Stimulated activated naive CD8-positive, alpha-beta T cell treated with anti-CD3 and anti-CD28 coated beads, Interleukin-15, amount 100 ng/mL, for 72 hours (primary cell): ENCODE measurements around the gene MTX1.
"Not testable (repeated sequence)": the region's sequence is repeated elsewhere in the genome, so short reads cannot be mapped to it uniquely, and the experiment has no call there.

ENCODE experiments used
- ATAC-seq: fragments of 150-1000 bp; cut with Tn5 transposase; 2 replicates; pipeline ENCODE4 v1.10.0; 2021; ENCODE audit warnings: mild to moderate bottlenecking, moderate library complexity
- DNase-seq, 2 donors: peaks; one replicate each; pipeline ENCODE4 v3.0.0; 2021 to 2022
- H3K27ac Mint-ChIP-seq, 2 donors: one replicate each; pipeline ENCODE4 v1.8.0; 2022; ENCODE audit warnings: mild to moderate bottlenecking in 2 of 2, mixed read lengths in 2 of 2, moderate library complexity in 2 of 2
- H3K27me3 Mint-ChIP-seq: one replicate; pipeline ENCODE4 v1.8.0; 2022; ENCODE audit warnings: mixed read lengths
- H3K4me1 Mint-ChIP-seq: one replicate; pipeline ENCODE4 v1.8.0; 2022; ENCODE audit warnings: mild to moderate bottlenecking, mixed read lengths
- H3K4me3 Mint-ChIP-seq, 2 donors: one replicate each; pipeline ENCODE4 v1.8.0; 2022; ENCODE audit warnings: mild to moderate bottlenecking in 2 of 2, mixed read lengths in 2 of 2, moderate library complexity in 1 of 2
- H3K9me3 Mint-ChIP-seq, 2 donors: one replicate each; pipeline ENCODE4 v1.8.0; 2022; ENCODE audit warnings: mixed read lengths in 2 of 2

MTX1 gene

DNA sequence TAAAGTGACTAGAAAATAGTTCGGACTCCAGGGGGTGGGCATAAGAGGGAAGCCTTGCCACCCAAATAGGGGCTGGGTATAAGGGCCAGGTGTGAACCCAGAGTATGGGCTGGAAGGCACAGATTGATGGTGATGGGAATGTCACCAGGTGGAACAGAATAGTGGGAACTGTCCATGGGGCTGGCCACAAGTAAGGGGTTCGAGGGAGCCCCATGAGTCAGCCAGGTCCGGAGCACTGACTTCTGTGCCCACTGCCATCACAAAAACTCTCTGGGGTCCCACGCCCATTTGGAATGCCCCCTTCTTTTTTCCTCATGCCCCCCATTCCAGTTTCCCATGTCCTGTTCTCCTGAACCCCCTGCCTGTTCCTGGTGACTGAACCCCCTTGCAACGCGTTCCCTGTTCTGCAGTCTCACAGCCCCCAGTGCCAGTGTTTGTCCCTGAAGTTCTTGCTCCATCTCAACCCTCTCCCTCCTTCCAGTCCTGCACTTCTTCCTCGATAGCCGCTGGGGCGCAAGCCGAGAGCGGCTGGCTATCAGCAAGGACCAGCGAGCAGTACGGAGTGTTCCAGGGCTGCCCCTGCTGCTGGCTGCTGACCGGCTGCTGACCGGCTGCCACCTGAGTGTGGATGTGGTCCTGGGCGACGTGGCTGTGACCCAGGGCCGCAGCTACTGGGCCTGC, 27.0 kb upstream of the MTX1 start:
- H3K4me1 Mint-ChIP-seq = peaks cover 12% of the 10 kb centered on the region
- H3K27me3 Mint-ChIP-seq = no peaks in the 10 kb centered on the region
- DNase-seq (no peak), ATAC-seq (no peak)
- H3K9me3 Mint-ChIP-seq = no peaks in the 10 kb centered on the region
- H3K4me3 Mint-ChIP-seq = no peak overlapping the region
- no peak overlapping the region for H3K27ac Mint-ChIP-seq

DNA sequence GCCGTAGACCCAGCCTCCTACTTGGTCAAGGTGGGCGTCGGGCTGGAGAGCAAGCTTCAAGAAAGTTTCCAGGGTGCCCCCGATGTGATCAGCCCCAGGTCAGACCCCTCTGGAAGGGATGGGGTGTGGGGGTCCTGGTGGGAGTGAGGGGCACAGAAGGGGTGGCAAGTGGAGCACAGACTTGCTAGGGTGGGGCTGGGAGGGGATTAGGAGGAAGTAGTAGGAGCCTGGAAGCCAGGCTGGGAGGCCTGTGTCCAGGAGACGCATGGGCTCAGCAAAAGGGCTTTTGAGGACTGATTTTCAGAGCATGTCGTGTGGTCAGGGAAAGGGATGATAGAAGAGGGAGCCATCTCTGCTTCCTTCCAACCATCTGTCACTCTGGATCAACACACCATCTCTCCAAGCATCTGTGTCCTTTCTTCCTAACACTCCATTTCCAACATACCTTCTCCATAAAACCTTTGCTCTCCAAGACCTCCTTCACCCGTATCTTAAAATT, 26.4 kb upstream of the MTX1 start:
- Mint-ChIP-seq H3K9me3 (no peaks in the 10 kb centered on the region), H3K4me1 (peaks cover 6% of the 10 kb centered on the region), H3K27ac (no peak overlapping the region), H3K27me3 (no peaks in the 10 kb centered on the region), H3K4me3 (no peak overlapping the region)
- ATAC-seq (no peak), DNase-seq (no peak)

DNA sequence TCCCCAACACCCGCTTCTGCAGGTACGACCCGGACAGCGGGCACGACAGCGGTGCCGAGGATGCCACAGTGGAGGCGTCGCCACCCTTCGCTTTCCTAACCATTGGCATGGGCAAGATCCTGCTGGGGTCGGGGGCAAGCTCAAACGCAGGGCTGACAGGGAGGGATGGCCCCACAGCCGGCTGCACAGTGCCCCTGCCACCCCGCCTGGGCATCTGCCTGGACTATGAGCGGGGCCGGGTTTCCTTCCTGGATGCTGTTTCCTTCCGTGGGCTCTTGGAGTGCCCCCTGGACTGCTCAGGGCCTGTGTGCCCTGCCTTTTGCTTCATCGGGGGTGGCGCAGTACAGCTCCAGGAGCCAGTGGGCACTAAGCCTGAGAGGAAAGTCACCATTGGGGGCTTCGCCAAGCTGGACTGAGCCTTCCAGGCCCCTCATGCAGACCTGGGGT, 24.7 kb upstream of the MTX1 start:
- H3K27me3 Mint-ChIP-seq = no peaks in the 10 kb centered on the region
- no peaks in the 10 kb centered on the region for H3K9me3 Mint-ChIP-seq
- ATAC-seq = no peak
- H3K27ac Mint-ChIP-seq = peak overlapping the region in 1 of 2 donors; percentile 1
- H3K4me1 Mint-ChIP-seq = peaks cover 6% of the 10 kb centered on the region
- no peak for DNase-seq
- no peak overlapping the region for H3K4me3 Mint-ChIP-seq

DNA sequence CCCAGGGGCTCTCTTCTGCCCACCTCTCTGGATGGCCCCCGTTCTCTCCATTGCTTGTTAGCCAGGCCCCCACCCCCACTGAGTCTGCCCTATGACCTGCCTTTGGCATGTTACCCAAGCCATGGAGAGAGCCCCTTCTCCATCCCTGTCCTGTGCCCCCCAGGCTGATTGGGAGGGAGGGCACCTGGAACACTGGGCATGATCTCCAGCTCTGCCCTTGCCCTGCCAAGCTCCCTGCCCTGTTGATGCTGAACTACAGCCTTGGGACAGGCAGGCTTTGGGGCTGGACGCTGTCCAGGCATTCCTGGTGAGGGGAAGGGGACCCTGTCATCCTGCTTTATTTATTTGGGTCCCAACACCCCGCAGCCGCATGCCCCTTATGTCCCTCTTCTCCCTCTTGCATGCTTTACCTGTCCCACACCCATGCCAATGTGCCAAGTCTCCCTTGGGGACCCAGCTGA, 24.1 kb upstream of the MTX1 start:
- ATAC-seq = no peak
- no peak for DNase-seq
- Mint-ChIP-seq H3K27ac (no peak overlapping the region), H3K9me3 (no peaks in the 10 kb centered on the region), H3K27me3 (no peaks in the 10 kb centered on the region), H3K4me1 (peaks cover 6% of the 10 kb centered on the region), H3K4me3 (no peak overlapping the region)

DNA sequence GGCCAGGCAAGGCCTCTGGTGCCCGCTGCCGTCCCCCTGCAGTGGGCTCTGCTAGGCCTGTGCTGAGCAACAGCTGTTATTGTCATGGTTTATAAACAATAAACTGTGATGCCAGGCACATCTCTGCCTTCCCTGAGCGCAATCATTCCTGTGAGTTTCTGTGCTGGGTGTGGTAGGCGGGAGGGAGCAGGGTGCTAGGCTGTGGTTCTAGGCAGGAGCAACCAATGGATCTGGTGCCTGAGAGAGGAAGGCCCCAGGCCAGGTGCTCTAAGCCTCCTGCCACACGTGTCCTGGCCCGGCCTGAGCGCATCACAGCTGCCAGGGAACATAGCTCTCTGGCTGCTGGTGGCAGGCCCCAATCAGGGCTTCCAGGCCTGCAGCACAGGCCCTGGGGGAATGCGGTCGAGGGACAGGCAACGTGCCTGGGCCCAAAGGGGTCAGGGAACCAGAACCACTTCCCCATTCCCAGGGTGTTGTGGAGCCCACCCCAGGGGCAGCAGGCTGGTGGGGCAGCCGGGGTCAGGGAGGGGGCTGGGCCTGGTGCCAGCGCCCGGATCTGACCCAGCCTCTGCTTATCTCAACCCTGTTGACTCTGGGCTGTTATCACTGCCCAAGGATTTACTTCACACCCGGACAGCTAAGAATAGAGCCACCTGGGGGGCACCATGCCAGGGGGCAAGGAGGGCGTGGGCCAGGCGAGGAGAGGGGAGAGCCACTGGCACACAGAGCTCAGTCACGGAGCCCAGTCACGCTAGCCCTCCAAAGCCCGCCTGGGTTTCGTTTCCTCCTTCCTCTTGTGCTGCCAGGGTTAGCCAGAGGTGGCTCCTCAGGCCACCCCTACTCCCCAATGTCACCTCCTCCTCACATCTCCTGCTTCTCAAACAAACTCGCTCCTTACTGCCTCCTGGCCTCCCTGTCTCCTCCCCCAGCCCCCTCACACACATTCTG, 23.4 kb upstream of the MTX1 start:
- Mint-ChIP-seq H3K4me3 (no peak overlapping the region), H3K27ac (no peak overlapping the region)
- peak; percentile 13 for ATAC-seq

DNA sequence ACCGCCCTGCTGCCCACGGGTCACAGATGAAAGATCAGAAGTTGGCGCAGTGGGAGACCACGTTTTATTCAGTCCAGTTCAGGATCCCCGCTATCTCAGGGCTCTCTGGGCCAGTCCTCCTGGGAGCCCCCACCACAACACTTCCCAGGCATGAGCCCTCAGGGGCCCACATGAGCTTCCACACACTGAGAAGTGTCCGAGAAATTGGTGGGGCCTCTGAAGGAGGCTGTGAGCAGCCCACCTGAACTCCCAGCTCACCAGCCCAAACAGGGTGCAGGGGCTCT, 22.8 kb upstream of the MTX1 start:
- DNase-seq (no peak), ATAC-seq (no peak)
- Mint-ChIP-seq H3K4me3 (no peak overlapping the region), H3K27me3 (no peaks in the 10 kb centered on the region), H3K4me1 (peaks cover 6% of the 10 kb centered on the region), H3K27ac (peak overlapping the region in 1 of 2 donors; percentile 69), H3K9me3 (no peaks in the 10 kb centered on the region)

More for the DNA sequence above, 23.4 kb upstream of the MTX1 start:
- Mint-ChIP-seq H3K27me3 (no peaks in the 10 kb centered on the region), H3K4me1 (peaks cover 6% of the 10 kb centered on the region), H3K9me3 (no peaks in the 10 kb centered on the region)
- DNase-seq = no peak

DNA sequence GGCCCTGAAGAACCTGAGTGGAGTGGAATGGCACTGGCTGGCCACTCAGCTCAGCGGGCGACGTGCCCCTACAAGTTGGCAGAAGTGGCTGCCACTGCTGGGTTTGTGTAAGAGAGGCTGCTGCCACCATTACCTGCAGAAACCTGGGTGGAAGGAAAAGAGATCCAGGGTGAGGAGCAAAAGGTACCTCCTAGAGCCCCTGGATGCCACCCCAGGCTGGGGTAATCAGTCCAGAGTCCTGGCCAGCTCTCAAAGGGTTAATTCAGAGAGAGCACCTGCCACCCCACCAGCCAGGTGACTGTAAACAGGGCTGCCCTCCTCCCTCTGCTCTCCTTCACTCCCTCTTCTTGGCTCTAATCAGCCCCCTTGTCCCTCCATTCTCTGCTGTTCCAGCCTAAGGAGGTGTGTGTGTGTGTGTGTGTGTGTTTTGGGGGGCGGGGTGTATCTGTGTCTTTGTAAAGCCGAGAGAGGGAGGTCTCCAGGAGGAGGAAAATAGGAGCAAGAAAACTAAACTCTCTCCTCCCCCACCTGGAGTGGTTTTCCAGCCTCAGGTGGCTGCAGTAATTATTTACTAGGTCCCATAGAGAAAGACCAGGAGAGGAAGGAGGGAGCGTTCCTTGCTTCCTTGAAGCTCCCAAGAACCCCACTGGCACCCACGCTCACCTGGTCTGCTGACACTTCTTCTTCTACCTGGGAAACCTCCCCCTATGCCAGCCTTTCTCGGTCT, 22.3 kb upstream of the MTX1 start:
- H3K9me3 Mint-ChIP-seq = no peaks in the 10 kb centered on the region
- peaks cover 6% of the 10 kb centered on the region for H3K4me1 Mint-ChIP-seq
- no peaks in the 10 kb centered on the region for H3K27me3 Mint-ChIP-seq
- H3K27ac Mint-ChIP-seq = peak overlapping the region in 1 of 2 donors; percentile 69
- no peak overlapping the region for H3K4me3 Mint-ChIP-seq
- DNase-seq (no peak), ATAC-seq (peak; percentile 10)

DNA sequence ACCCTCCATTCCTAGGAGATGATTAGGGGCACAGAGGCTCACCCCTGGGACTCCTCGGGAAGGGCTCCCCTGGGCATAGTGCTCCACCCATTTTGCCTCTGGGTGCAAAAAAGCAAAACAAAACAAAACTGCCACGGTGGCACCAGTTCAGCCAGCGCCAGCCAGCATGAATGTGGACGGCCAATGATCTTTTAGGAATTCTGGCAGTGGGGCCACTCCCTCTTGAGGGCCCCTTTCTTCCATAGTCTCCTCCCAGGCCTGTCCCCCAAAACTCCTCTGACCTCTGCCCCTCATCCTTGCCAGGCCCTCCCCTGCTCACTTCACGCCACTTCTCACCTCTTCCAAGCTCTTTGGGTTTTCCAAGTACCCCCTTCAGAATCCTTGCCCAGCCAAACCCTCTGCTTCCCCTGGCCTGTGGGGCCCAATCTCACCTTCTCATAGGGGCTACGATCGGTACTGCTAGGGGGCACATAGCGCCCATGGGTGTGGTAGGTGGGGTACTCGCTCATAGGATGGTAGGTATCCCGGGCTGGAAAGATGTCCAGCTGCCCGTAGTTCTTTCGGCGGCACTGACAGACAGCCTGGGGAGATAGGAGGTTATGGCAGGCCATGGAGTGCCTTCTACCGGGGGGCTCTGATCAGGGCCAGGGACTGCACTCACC, 21.6 kb upstream of the MTX1 start:
- H3K9me3 Mint-ChIP-seq = no peaks in the 10 kb centered on the region
- DNase-seq (no peak), ATAC-seq (no peak)
- no peaks in the 10 kb centered on the region for H3K27me3 Mint-ChIP-seq
- H3K27ac Mint-ChIP-seq = no peak overlapping the region
- H3K4me3 Mint-ChIP-seq = no peak overlapping the region
- peaks cover 7% of the 10 kb centered on the region for H3K4me1 Mint-ChIP-seq

DNA sequence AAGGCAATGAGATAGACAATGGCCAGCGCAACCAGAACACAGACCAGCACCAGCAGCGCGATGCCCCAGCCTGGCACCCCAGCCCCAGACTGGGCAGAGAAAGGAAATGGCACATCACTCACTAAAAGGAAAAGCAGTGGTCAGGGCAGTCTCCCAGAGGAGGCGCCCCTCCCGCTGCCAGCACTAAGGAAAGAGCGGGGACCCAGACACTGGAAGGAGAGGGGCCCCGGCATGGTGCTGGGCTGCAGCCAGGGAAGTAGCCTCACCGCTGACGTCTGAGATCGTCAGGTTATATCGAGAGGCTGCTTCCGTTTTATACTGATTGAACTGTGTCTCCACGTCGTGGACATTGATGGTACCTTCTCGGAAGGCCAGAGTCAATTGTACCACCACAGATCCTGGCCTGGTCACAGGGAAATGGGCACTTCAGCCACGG, 21.0 kb upstream of the MTX1 start:
- Mint-ChIP-seq H3K27me3 (no peaks in the 10 kb centered on the region), H3K9me3 (no peaks in the 10 kb centered on the region), H3K4me1 (peaks cover 13% of the 10 kb centered on the region), H3K4me3 (no peak overlapping the region), H3K27ac (no peak overlapping the region)
- ATAC-seq (no peak), DNase-seq (no peak)

DNA sequence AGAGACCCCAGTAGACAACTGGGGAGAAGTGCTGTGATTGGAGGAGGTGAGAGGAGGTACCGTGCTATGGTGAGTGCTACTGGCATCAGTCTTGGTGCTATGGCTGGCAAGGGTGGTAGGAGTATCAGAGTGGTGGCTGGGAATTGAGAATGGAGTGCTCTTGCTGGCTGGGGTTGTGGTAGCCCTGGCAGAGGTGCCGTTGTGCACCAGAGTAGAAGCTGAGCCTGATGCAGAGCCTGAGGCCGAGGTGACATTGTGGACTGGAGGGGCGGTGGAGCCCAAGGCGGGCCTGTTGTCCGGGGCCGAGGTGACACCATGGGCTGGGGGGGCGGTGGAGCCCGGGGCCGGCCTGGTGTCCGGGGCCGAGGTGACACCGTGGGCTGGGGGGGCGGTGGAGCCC, 20.2 kb upstream of the MTX1 start:
- H3K4me3 Mint-ChIP-seq = no peak overlapping the region
- ATAC-seq = no peak
- H3K4me1 Mint-ChIP-seq = peaks cover 21% of the 10 kb centered on the region
- peak overlapping the region in 1 of 2 donors; percentile 95 for H3K27ac Mint-ChIP-seq
- H3K27me3 Mint-ChIP-seq = no peaks in the 10 kb centered on the region
- no peaks in the 10 kb centered on the region for H3K9me3 Mint-ChIP-seq
- no peak for DNase-seq

DNA sequence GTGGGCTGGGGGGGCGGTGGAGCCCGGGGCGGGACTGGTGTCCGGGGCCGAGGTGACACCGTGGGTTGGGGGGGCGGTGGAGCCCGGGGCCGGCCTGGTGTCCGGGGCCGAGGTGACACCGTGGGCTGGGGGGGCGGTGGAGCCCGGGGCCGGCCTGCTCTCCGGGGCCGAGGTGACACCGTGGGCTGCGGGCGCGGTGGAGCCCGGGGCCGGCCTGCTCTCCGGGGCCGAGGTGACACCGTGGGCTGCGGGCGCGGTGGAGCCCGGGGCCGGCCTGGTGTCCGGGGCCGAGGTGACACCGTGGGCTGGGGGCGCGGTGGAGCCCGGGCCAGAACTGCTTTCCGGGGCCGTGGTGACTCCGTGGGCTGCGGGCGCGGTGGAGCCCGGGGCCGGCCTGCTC, 18.6 kb upstream of the MTX1 start:
- H3K4me3 Mint-ChIP-seq, H3K9me3 Mint-ChIP-seq, ATAC-seq, DNase-seq, H3K27ac Mint-ChIP-seq, H3K27me3 Mint-ChIP-seq: not testable (repeated sequence)
- peaks cover 37% of the 10 kb centered on the region for H3K4me1 Mint-ChIP-seq

DNA sequence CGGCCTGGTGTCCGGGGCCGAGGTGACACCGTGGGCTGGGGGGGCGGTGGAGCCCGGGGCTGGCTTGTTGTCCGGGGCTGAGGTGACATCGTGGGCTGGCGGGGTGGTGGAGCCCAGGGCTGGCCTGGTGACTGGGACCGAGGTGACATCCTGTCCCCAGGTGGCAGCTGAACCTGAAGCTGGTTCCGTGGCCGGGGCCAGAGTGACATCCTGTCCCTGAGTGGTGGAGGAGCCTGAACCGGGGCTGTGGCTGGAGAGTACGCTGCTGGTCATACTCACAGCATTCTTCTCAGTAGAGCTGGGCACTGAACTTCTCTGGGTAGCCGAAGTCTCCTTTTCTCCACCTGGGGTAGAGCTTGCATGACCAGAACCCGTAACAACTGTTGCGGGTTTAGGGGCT, 16.6 kb upstream of the MTX1 start:
- DNase-seq = no peak
- H3K9me3 Mint-ChIP-seq = no peaks in the 10 kb centered on the region
- peaks cover 53% of the 10 kb centered on the region for H3K4me1 Mint-ChIP-seq
- H3K27me3 Mint-ChIP-seq = no peaks in the 10 kb centered on the region
- peak overlapping the region; percentile 70 to 75 for H3K27ac Mint-ChIP-seq
- H3K4me3 Mint-ChIP-seq = peak overlapping the region; percentile 27 to 52
- no peak for ATAC-seq

DNA sequence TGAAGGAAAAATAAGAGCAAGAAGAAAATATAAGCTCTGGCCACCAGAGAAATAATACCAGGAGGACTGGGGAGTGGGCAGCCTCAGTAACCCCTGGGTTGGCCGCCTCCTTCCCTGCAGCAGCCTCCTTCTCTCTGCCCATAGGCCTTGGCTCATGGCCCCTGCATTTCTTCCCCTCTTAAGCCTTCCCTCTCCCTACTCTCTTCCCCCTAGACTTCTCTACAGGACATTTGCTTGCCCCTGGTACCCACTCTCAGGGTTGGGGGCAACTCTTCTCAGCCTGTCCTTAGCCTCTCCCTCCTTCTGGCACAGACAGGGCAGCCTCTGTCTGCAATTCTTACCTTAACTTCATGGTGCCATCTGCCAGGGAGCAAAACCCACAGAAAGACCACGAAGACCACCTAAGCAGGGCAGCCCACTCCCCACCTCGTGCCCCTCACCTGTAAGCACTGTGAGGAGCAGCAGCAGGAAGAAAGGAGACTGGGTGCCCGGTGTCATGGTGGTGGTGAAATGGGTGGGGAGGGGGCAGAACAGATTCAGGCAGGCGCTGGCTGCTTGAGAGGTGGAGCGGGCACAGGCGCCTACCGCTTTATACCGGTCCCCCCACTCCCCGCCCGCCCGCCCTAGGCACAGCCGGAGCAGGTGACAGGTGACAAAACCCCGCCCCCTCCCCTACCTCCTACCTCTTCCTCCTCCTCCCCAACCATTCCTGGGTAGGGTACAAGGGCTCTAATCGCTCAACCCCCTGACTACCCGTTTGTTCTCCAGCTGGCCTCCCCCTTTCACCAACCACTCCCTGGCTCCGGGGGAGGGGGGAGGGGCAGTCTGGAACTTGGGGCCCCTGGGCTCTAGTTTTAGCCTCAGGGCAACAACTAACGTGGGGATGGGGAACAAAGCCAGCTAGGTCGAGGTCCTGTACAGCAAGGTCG, 15.9 kb upstream of the MTX1 start:
- H3K4me3 Mint-ChIP-seq = peak overlapping the region; percentile 94 to 95
- H3K27me3 Mint-ChIP-seq = no peaks in the 10 kb centered on the region
- no peaks in the 10 kb centered on the region for H3K9me3 Mint-ChIP-seq
- peaks cover 55% of the 10 kb centered on the region for H3K4me1 Mint-ChIP-seq
- no peak for DNase-seq
- ATAC-seq = peak; percentile 8
- peak overlapping the region; percentile 98 to 99 for H3K27ac Mint-ChIP-seq

DNA sequence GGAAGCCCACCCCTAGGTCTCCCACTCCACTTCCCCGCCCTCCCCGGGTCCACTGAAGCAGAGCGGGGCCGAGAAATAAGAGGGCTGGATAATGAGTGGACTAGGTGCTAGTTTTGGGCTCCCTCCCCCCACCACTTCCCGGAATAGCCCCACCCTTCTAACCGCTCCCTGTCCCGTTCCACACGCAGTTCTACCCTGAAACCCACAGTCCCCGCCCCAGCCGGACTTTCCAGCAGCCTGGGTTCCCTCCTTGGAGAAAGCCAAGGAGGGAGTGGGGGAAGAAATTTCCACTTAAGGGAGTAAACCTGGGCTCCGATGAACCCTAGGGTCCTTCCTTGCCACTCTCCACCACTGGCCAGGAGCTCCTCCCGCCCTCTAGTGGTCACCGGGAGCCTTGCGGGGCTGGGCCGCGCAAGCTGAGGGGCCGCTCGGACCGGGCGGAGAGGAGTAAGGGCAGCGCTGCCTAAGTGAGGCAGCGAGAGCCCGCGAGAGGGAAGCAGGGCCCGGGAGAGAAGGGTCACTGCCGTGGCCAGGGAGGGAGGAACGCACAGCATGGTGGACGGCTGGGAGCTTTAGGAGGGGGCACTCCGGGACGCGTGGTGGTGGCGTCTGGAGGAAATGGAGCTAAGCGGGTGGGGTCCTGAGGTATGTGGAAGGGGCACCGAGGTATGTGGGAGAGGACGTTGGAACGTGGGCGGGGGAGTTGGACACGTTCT, 15.1 kb upstream of the MTX1 start:
- H3K27ac Mint-ChIP-seq = peak overlapping the region; percentile 98 to 99
- H3K9me3 Mint-ChIP-seq = no peaks in the 10 kb centered on the region
- H3K27me3 Mint-ChIP-seq = no peaks in the 10 kb centered on the region
- peaks cover 49% of the 10 kb centered on the region for H3K4me1 Mint-ChIP-seq
- peak; percentile 88 to 89 for DNase-seq
- ATAC-seq = peak; percentile 67
- peak overlapping the region; percentile 94 to 95 for H3K4me3 Mint-ChIP-seq
